ENCODE data around the gene LSS. TPM values are rescaled to one million over a fixed set of nuclear protein-coding genes. Genes with fewer than 3 reads are reported as not detected.
"Not testable (repeated sequence)": the region's sequence is repeated elsewhere in the genome, so short reads cannot be mapped to it uniquely, and the experiment has no call there.

LSS gene
- total RNA-seq, 3 donors from 2014 or later (not counting 1 experiment from before 2014, with no cell fraction given) = 59.9 to 82.2 (median 62.7) TPM

DNA sequence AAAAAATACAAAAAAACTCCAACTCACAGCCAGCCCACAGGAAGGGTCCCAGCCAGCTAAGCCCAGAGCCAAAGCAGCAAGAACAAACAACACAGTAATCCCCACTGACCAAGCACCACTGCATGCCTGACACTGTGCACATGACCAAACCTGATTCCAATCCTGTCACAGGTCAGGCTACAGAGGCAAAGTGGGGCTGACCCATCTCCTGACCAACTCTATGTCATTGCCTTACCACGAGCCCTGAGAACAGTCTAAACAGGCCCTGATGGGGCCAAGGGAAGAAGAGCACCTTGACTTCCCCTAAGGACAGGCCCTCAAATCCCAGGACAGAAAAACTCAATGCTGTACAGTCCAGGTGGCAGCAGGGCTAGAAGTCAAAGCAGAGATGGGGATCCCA lies 2.4 kb downstream of the LSS start:
- peak overlapping the region; percentile 88 for H3K4me3 Mint-ChIP-seq

DNA sequence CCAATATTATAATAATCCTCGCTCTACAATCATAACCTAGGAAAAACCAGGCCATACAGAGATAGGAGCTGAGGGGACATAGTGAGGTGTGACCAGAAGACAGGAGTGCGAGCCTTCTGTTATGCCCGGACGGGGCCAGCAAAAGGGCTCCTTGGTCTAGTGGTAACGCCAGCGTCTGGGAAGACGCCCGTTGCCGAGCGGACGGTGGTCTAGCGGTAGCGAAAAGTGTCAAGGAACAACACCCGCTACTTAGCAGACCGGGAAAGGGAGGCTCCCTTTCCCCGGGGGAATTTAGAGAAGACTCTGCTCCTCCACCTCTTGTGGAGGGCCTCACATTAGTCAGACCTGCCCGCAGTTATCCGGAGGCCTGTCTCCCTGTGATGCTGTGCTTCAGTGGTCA lies 4.9 kb downstream of the LSS start:
- not testable (repeated sequence) for H3K27me3 Mint-ChIP-seq (ENCODE audit: low read depth in 2 of 2)

More for the DNA sequence above, 2.4 kb downstream of the LSS start:
- DNase-seq (no peak), ATAC-seq (no peak)
- Histone ChIP-seq H3K36me3 (ENCODE audit: control insufficient read depth, insufficient read depth, low read length) (peaks cover 6% of the 10 kb centered on the region), H3K4me1 (ENCODE audit: control insufficient read depth, insufficient read depth, low read length) (peaks cover 20% of the 10 kb centered on the region), H3K27me3 (ENCODE audit: control insufficient read depth, insufficient read depth, low read length) (no peaks in the 10 kb centered on the region), H3K27ac (ENCODE audit: low read length) (no peak overlapping the region), H3K4me3 (ENCODE audit: low read length) (no peak overlapping the region), H3K9me3 (ENCODE audit: control insufficient read depth, insufficient read depth, low read length) (no peaks in the 10 kb centered on the region)
- H3K27ac Mint-ChIP-seq = peak overlapping the region; percentile 78 to 88
- no peaks in the 10 kb centered on the region for H3K36me3 Mint-ChIP-seq
- H3K9me3 Mint-ChIP-seq = no peaks in the 10 kb centered on the region
- WGBS (ENCODE audit: insufficient coverage) = 94% methylated on average over 1 of the region's 1 CpG
- H3K4me1 Mint-ChIP-seq = peaks cover 51% of the 10 kb centered on the region in 2 donors
- intact Hi-C loops (cut with micrococcal nuclease) = no loop called here
- no peak for TF ChIP-seq CTCF (IDR thresholded peaks at IDR 0.05)
- no peaks in the 10 kb centered on the region for H3K27me3 Mint-ChIP-seq (ENCODE audit: low read depth in 2 of 2)

GRCh38 chr21:46223217-46223616 lies 5.4 kb downstream of the LSS start:
- TF ChIP-seq CTCF (IDR thresholded peaks at IDR 0.05) = no peak
- Mint-ChIP-seq H3K9me3 (no peaks in the 10 kb centered on the region), H3K36me3 (no peaks in the 10 kb centered on the region), H3K4me1 (peaks cover 30 to 38% of the 10 kb centered on the region in 2 donors), H3K27me3 (ENCODE audit: low read depth in 2 of 2) (no peaks in the 10 kb centered on the region), H3K4me3 (no peak overlapping the region), H3K27ac (no peak overlapping the region)
- DNase-seq (no peak), ATAC-seq (no peak)
- intact Hi-C loops (cut with micrococcal nuclease) = no loop called here
- H3K36me3 ChIP-seq (ENCODE audit: control insufficient read depth, insufficient read depth, low read length) = peaks cover 8% of the 10 kb centered on the region
- H3K4me3 ChIP-seq (ENCODE audit: low read length) = no peak overlapping the region
- 96% methylated on average over 3 of the region's 7 CpGs for WGBS (ENCODE audit: insufficient coverage)
- no peak overlapping the region for H3K27ac ChIP-seq (ENCODE audit: low read length)
- peaks cover 13% of the 10 kb centered on the region for H3K4me1 ChIP-seq (ENCODE audit: control insufficient read depth, insufficient read depth, low read length)
- no peaks in the 10 kb centered on the region for H3K27me3 ChIP-seq (ENCODE audit: control insufficient read depth, insufficient read depth, low read length)
- no peaks in the 10 kb centered on the region for H3K9me3 ChIP-seq (ENCODE audit: control insufficient read depth, insufficient read depth, low read length)

More for the DNA sequence above, 4.9 kb downstream of the LSS start:
- H3K9me3 Mint-ChIP-seq; H3K9me3 ChIP-seq (ENCODE audit: control insufficient read depth, insufficient read depth, low read length); ATAC-seq; H3K36me3 Mint-ChIP-seq; H3K36me3 ChIP-seq (ENCODE audit: control insufficient read depth, insufficient read depth, low read length); H3K27me3 ChIP-seq (ENCODE audit: control insufficient read depth, insufficient read depth, low read length); H3K27ac Mint-ChIP-seq; DNase-seq; H3K27ac ChIP-seq (ENCODE audit: low read length); H3K4me3 ChIP-seq (ENCODE audit: low read length); intact Hi-C loops (cut with micrococcal nuclease); H3K4me3 Mint-ChIP-seq: not testable (repeated sequence)
- peaks cover 14% of the 10 kb centered on the region for H3K4me1 ChIP-seq (ENCODE audit: control insufficient read depth, insufficient read depth, low read length)
- peaks cover 31 to 38% of the 10 kb centered on the region in 2 donors for H3K4me1 Mint-ChIP-seq
- WGBS (ENCODE audit: insufficient coverage) = 96% methylated on average over 17 of the region's 18 CpGs

DNA sequence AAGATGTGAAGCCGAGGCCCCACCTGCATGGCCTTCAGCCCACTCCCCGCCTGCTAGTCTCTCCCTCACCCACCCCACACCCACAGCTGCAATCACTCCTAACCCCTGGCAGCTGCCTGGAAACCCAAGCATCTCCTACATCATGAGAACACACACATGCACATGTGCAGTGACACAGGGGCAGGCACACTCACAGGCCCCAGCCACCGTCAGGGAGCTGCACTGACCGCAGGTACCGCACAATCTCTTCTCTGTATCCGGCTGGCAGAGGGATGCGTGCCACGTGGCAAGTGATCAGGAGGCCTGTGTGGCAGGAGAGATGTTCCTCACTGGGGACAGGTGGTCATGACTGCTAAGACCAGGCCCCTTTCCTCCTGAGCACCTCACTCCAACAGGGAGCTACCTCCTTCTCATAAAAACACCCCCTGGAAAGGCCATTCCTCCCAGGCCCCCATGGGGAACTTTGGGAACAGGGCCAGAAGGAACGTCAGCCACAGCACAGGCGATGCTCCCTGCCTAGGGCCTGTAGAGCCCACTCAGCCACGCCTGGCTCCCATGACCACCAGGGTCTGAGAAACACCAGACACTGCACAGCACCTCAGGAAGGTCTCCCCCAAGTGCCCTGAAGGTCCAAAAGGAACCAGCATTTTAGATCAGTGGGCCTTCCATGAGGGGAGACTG lies 6.0 kb downstream of the LSS start:
- ATAC-seq (no peak), DNase-seq (no peak)
- Histone ChIP-seq H3K4me3 (ENCODE audit: low read length) (no peak overlapping the region), H3K9me3 (ENCODE audit: control insufficient read depth, insufficient read depth, low read length) (no peaks in the 10 kb centered on the region), H3K27me3 (ENCODE audit: control insufficient read depth, insufficient read depth, low read length) (no peaks in the 10 kb centered on the region), H3K4me1 (ENCODE audit: control insufficient read depth, insufficient read depth, low read length) (peaks cover 7% of the 10 kb centered on the region), H3K36me3 (ENCODE audit: control insufficient read depth, insufficient read depth, low read length) (peaks cover 8% of the 10 kb centered on the region), H3K27ac (ENCODE audit: low read length) (no peak overlapping the region)
- 90% methylated on average over 11 of the region's 11 CpGs for WGBS (ENCODE audit: insufficient coverage)
- intact Hi-C loops (cut with micrococcal nuclease) = no loop called here
- no peak overlapping the region for H3K4me3 Mint-ChIP-seq
- H3K27me3 Mint-ChIP-seq (ENCODE audit: low read depth in 2 of 2) = no peaks in the 10 kb centered on the region
- no peak overlapping the region for H3K27ac Mint-ChIP-seq
- no peaks in the 10 kb centered on the region for H3K36me3 Mint-ChIP-seq
- peaks cover 23 to 32% of the 10 kb centered on the region in 2 donors for H3K4me1 Mint-ChIP-seq
- TF ChIP-seq CTCF (IDR thresholded peaks at IDR 0.05) = no peak
- H3K9me3 Mint-ChIP-seq = no peaks in the 10 kb centered on the region

All from natural killer cell (primary cell).